Breast epithelium (tissue), 3 donors: ENCODE results near the gene CIZ1.

ENCODE experiments used
- CTCF ChIP-seq, 3 donors: fragments of 450-650 bp; IDR thresholded peaks; one replicate each; pipeline ENCODE4 v1.5.1; 2016 to 2017; ENCODE audit warnings: antibody characterized with exemption in 3 of 3, mild to moderate bottlenecking in 3 of 3, moderate library complexity in 3 of 3
- POLR2A ChIP-seq: fragments of 450-650 bp; IDR thresholded peaks from one replicate; pipeline ENCODE4 v1.6.1; 2016; ENCODE audit warnings: antibody characterized with exemption, mild to moderate bottlenecking, moderate library complexity
- POLR2AphosphoS5 ChIP-seq, 3 donors: sonication (generic); formaldehyde crosslinking; IDR thresholded peaks; one replicate each; pipeline ENCODE4 v1.6.1; 2017; ENCODE audit warnings: antibody characterized with exemption in 3 of 3

- TF ChIP-seq CTCF (IDR thresholded peaks at IDR 0.05): no peak
- TF ChIP-seq POLR2A: no peak
- no peak for TF ChIP-seq POLR2AphosphoS5 (IDR thresholded peaks at IDR 0.05)
These were observed 37.3 kb downstream of the CIZ1 start for GRCh38 chr9:128153947-128154695.
